ENCODE data around the gene CHMP4B. TPM values are rescaled to one million over a fixed set of nuclear protein-coding genes. Genes with fewer than 3 reads are reported as not detected.

CHMP4B gene
- total RNA-seq, 6 donors from 2014 or later: 71.2 to 139 (median 104) TPM

GRCh38 chr20:33883164-33883563 is 72.0 kb downstream of the CHMP4B start:
- no peak overlapping the region for H3K4me3 ChIP-seq
- H3K4me1 ChIP-seq: no peaks in the 10 kb centered on the region
- ATAC-seq (ENCODE audit: low FRiP score in 2 of 2): no peak
- no peak overlapping the region for H3K27ac ChIP-seq
- H3K9me3 ChIP-seq: peaks cover 0 to 14% (median 8%) of the 10 kb centered on the region in 4 donors
- DNase-seq: no peak
- H3K36me3 ChIP-seq: no peaks in the 10 kb centered on the region
- WGBS, 2 donors: 81 to 93% methylated on average over 6 of the region's 6 CpGs
- TF ChIP-seq CTCF (IDR thresholded peaks at IDR 0.05): no peak
- TF ChIP-seq EP300 (IDR thresholded peaks at IDR 0.05): no peak
- TF ChIP-seq POLR2AphosphoS5 (IDR thresholded peaks at IDR 0.05): no peak
- TF ChIP-seq POLR2A (IDR thresholded peaks at IDR 0.05): no peak
- no peaks in the 10 kb centered on the region for H3K27me3 ChIP-seq

- Histone ChIP-seq H3K4me1 (no peaks in the 10 kb centered on the region), H3K36me3 (no peaks in the 10 kb centered on the region), H3K27ac (no peak overlapping the region), H3K4me3 (no peak overlapping the region), H3K27me3 (no peaks in the 10 kb centered on the region), H3K9me3 (peaks cover 0 to 5% (median under 1%) of the 10 kb centered on the region in 4 donors)
- ATAC-seq (ENCODE audit: low FRiP score in 2 of 2) (no peak), DNase-seq (no peak)
- TF ChIP-seq CTCF (IDR thresholded peaks at IDR 0.05) (no peak), POLR2AphosphoS5 (IDR thresholded peaks at IDR 0.05) (no peak), EP300 (IDR thresholded peaks at IDR 0.05) (no peak), POLR2A (IDR thresholded peaks at IDR 0.05) (no peak)
- WGBS, 2 donors: 97% methylated on average over 2 of the region's 2 CpGs
Measured at GRCh38 chr20:33884633-33885032, 73.5 kb downstream of the CHMP4B start.

GRCh38 chr20:33889312-33889711 is 78.2 kb downstream of the CHMP4B start:
- H3K4me3 ChIP-seq: no peak overlapping the region
- no peak for TF ChIP-seq POLR2A (IDR thresholded peaks at IDR 0.05)
- no peak for TF ChIP-seq POLR2AphosphoS5 (IDR thresholded peaks at IDR 0.05)
- no peak for TF ChIP-seq CTCF (IDR thresholded peaks at IDR 0.05)
- TF ChIP-seq EP300 (IDR thresholded peaks at IDR 0.05): no peak
- H3K27me3 ChIP-seq: no peaks in the 10 kb centered on the region
- H3K27ac ChIP-seq: no peak overlapping the region
- DNase-seq: no peak
- H3K4me1 ChIP-seq: no peaks in the 10 kb centered on the region
- H3K36me3 ChIP-seq: no peaks in the 10 kb centered on the region
- ATAC-seq (ENCODE audit: low FRiP score in 2 of 2): no peak
- H3K9me3 ChIP-seq: no peaks in the 10 kb centered on the region

GRCh38 chr20:33890557-33890956 is 79.4 kb downstream of the CHMP4B start:
- ATAC-seq (ENCODE audit: low FRiP score in 2 of 2): no peak
- WGBS, 2 donors: 97 to 100% methylated on average over 1 of the region's 1 CpG

More at GRCh38 chr20:33890557-33890956, 79.4 kb downstream of the CHMP4B start:
- Histone ChIP-seq H3K4me3 (no peak overlapping the region), H3K36me3 (no peaks in the 10 kb centered on the region), H3K9me3 (no peaks in the 10 kb centered on the region), H3K27me3 (no peaks in the 10 kb centered on the region), H3K27ac (no peak overlapping the region), H3K4me1 (no peaks in the 10 kb centered on the region)
- no peak for TF ChIP-seq CTCF (IDR thresholded peaks at IDR 0.05)
- TF ChIP-seq POLR2A (IDR thresholded peaks at IDR 0.05): no peak
- no peak for TF ChIP-seq EP300 (IDR thresholded peaks at IDR 0.05)
- no peak for TF ChIP-seq POLR2AphosphoS5 (IDR thresholded peaks at IDR 0.05)
- DNase-seq: no peak

Measured in upper lobe of left lung (tissue), 6 donors.